AG04449 (cell line): ENCODE measurements around the gene P2RX6.
"Not testable (repeated sequence)": the region's sequence is repeated elsewhere in the genome, so short reads cannot be mapped to it uniquely, and the experiment has no call there.

ENCODE experiments used
- CTCF ChIA-PET: fragments of 350-600 bp; formaldehyde crosslinking; extraction: SDS; loops from one replicate; lab custom pipeline; 2021; ENCODE audit warnings: antibody characterized with exemption; lab: Yijun Ruan, JAX
- POLR2A ChIA-PET: fragments of 400-600, 350-600 bp; formaldehyde crosslinking; extraction: SDS; loops from one replicate; lab custom pipeline; 2020; ENCODE audit warnings: antibody characterized with exemption, inconsistent platforms; lab: Yijun Ruan, JAX
- DNase-seq: peaks from one replicate; pipeline ENCODE4 v3.0.0-alpha.2; 2010; ENCODE audit warnings: low read depth, low spot score
- H3K4me3 ChIP-seq: 2 replicates; pipeline ENCODE4 v1.5.1; 2011; ENCODE audit warnings: low read depth, mild to moderate bottlenecking, control low read depth, low read length
- TF ChIP-seq, protein P1 (sequence below): IDR thresholded peaks from one replicate; pipeline ENCODE4 v1.5.1; 2011; ENCODE audit warnings: mild to moderate bottlenecking, moderate library complexity, low read length, control low read depth, inconsistent platforms; ENCODE audit not compliant: insufficient read depth; ENCODE audit errors: missing control alignments

P2RX6 gene

DNA sequence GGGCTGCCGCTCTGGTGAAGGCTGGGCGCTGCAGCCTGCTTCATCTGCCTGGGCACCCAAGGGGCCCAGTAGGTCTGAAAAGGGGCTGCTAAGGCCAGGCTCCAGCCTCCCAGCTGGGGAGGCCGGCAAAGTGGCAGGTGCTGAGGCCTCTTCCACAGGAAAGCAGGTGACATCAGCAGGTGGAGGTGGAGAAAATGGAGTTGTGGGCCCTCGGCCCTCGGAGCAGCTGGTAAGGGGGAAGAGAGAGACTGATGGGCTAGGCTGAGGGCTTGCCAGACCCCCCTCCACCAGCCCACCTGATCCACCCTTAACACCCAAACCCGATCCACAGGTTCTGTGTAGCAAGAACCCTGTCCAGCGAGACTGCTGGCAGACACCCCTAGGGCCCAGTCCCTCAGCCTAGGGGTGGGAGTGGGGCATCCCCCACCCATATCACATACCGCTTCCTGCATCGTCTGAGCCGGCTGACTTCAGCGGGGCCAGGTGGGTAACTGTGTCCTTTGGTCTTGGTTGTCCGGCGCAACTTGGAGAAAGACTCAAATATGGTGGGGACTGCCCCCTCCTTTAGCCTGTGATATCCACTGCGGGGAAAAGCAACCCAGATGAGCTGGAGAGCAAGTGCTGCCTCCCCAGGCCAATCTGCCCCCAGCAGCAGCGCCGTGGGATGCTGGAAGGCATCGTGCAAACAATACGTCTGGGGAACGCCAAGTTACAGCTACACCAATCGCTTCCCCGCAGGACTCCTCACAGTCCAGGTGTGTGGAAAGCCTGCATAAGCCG, 14.6 kb upstream of the P2RX6 start:
- CTCF ChIA-PET = interaction anchor here (1.1 to 2.2 kb wide), 5 partner anchors 11 to 115 kb away, joined by 5 to 12 read pairs (median 8); no protein-coding TSS in a partner anchor
- TF ChIP-seq, protein P1, sequence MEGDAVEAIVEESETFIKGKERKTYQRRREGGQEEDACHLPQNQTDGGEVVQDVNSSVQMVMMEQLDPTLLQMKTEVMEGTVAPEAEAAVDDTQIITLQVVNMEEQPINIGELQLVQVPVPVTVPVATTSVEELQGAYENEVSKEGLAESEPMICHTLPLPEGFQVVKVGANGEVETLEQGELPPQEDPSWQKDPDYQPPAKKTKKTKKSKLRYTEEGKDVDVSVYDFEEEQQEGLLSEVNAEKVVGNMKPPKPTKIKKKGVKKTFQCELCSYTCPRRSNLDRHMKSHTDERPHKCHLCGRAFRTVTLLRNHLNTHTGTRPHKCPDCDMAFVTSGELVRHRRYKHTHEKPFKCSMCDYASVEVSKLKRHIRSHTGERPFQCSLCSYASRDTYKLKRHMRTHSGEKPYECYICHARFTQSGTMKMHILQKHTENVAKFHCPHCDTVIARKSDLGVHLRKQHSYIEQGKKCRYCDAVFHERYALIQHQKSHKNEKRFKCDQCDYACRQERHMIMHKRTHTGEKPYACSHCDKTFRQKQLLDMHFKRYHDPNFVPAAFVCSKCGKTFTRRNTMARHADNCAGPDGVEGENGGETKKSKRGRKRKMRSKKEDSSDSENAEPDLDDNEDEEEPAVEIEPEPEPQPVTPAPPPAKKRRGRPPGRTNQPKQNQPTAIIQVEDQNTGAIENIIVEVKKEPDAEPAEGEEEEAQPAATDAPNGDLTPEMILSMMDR = no peak
- DNase-seq = no peak
- peak overlapping the region; percentile 86 for H3K4me3 ChIP-seq
- POLR2A ChIA-PET = interaction anchor here (1.1 to 2.3 kb wide), 4 partner anchors 10 to 102 kb away, joined by 3 to 15 read pairs (median 4); partner anchors contain the start of gene LZTR1

DNA sequence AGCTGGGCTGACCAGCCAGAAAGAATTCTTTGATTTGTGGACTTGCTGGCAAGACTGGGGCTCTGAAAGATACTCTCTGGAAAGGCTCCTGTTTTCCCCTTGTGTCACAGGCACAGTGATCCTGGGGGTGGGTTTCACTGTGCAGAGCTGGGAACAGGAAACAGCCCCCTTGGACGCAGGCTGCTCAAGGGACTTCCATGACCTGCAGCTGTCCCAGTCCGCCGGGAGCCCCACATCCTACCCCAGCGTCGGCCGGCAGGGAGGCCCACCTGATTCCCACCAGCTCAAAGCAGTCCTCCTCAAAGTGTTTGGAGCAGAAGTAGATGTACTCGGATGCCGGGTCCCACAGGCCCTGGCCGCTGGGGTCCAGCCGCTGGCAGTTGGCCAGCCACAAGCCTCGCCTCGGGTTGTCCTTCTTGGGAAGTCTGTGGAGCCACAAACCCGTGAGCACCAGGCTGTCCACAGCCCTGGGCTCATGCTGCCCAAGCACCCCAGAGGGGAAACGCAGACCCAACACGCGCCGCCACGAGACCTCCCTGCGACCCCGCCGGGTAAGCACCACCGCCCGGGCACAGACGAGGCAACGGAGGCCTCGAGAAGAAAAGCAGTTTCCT, 13.9 kb upstream of the P2RX6 start:
- H3K4me3 ChIP-seq = peak overlapping the region; percentile 86
- ChIA-PET CTCF (interaction anchor here (1.1 to 1.9 kb wide), 3 partner anchors 11 to 102 kb away, joined by 5 to 10 read pairs (median 6); no protein-coding TSS in a partner anchor), POLR2A (interaction anchor here (1.1 to 2.3 kb wide), 4 partner anchors 19 to 101 kb away, joined by 3 to 15 read pairs (median 4); partner anchors contain the start of genes LRRC74B and LZTR1)
- DNase-seq = no peak
- TF ChIP-seq, protein P1 = no peak

DNA sequence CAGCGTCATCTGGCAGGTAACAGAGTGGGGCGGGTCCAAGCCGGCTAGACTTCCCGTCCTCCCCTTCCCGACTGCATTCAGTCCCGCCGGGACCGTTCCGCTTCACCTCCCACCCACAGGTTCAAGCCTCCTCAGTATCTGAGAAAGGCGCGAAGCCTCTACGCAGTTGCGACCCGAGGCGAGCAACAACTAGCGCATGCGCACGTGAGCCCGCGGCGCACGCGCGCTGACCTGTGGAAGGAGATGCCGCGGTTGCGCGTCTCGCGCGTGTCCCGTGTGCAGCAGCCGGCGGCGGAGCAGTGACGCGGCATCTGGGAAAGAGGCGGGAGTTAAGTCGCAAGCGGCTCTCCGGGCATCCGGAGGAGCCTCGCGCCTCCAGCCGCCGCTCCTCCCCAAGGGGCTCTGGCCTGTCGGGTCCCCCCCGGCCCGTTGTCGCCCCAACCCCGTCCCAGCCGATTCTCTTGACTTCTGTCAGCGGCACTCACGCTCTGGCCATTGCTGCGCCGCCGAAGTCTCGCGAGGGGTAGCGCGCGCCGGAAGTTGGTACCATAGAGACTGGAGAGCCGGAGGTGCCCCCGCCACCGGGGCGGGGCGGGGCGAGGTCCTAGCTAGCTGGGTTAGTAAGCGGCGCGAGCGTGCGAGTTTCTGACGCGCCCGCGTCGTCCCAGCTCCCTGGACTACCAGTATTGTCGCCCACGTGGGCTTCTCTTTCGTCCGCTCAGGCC, 13.2 kb upstream of the P2RX6 start, which contains the start of gene THAP7:
Gene THAP7 (minus strand): TSS at position 518 of the 725 bp plus-strand sequence. CDS start 207 bp downstream, at position 311.
- POLR2A ChIA-PET = interaction anchor here (1.1 to 2.5 kb wide), 7 partner anchors 10 to 53 kb away, joined by 3 to 20 read pairs (median 7); partner anchors contain the start of genes LRRC74B and LZTR1
- CTCF ChIA-PET = interaction anchor here (0.6 to 2.5 kb wide), 4 partner anchors 13 to 116 kb away, joined by 3 to 8 read pairs (median 4); partner anchors contain the start of gene P2RX6

DNA sequence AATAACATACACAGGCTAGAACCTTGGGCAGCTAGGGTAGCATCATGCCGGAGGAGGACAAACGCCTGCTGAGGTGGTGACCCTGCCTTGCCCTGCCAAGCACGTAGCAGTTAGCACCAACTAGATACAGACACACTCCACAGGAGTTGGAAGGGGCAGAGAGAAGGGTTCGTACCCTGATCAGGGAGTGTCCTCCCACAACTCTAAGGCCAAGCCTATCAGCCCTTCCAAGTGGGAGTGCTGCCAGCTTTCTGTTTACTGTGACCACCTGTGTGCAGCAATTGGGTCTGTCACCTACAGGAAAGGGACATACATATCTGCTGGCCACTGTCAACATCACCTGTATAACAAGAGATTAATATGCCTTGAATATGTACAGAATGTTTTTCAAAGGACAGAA, 11.2 kb upstream of the P2RX6 start:
- no peak for DNase-seq
- CTCF ChIA-PET = interaction anchor here (1.4 to 2.5 kb wide), 4 partner anchors 9 to 98 kb away, joined by 4 to 8 read pairs (median 4); partner anchors contain the start of gene LZTR1
- TF ChIP-seq, protein P1 = no peak
- POLR2A ChIA-PET = interaction anchor here (0.5 to 2.5 kb wide), 4 partner anchors 22 to 35 kb away, joined by 4 to 20 read pairs (median 10); partner anchors contain the start of gene LZTR1
- no peak overlapping the region for H3K4me3 ChIP-seq

More for the DNA sequence above, 13.2 kb upstream of the P2RX6 start, which contains the start of gene THAP7:
- TF ChIP-seq, protein P1 = no peak
- peak; percentile 65 for DNase-seq
- H3K4me3 ChIP-seq = peak within 1 kb of the TSS; percentile 86

DNA sequence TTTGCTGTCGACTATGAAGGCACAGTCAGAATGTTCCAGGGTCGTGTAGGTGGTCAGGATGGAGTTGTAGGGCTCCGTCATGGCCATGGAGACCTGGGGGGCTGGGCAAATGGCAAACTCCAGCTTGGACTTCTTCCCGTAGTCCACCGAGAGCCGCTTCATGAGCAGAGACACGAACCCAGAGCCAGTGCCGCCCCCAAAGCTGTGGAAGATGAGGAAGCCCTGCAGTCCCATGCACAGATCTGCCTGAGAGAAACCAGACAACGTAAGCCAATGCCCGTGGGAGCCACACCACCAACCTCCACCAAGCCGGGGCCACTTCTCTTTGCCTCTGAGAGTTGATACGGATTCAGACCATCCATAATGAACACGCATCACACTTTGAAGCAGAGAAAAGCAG, 5.8 kb upstream of the P2RX6 start:
- POLR2A ChIA-PET, H3K4me3 ChIP-seq, DNase-seq: not testable (repeated sequence)
- CTCF ChIA-PET = interaction anchor here (0.8 to 1.5 kb wide), 2 partner anchors 27 to 638 kb away, joined by 3 read pairs; partner anchors contain the start of gene LZTR1
